COLO829 (cell line): ENCODE data around the gene SLC22A17.

Experiments used
- DNase-seq: peaks from one replicate; pipeline ENCODE4 v3.0.0; 2012; ENCODE audit warnings: low spot score

Gene SLC22A17

GRCh38 chr14:23361763-23362162, 9.1 kb upstream of the SLC22A17 start:
- DNase-seq: no peak

- peak; percentile 34 for DNase-seq
Measured at GRCh38 chr14:23361320-23361719, 8.6 kb upstream of the SLC22A17 start.

- DNase-seq: no peak
Measured at GRCh38 chr14:23360496-23360895, 7.8 kb upstream of the SLC22A17 start.

GRCh38 chr14:23359722-23360447, 7.2 kb upstream of the SLC22A17 start:
- no peak for DNase-seq

- DNase-seq: no peak
Measured at GRCh38 chr14:23359167-23359626, 6.5 kb upstream of the SLC22A17 start.

GRCh38 chr14:23358553-23359166, 6.0 kb upstream of the SLC22A17 start:
- no peak for DNase-seq

GRCh38 chr14:23358042-23358441, 5.4 kb upstream of the SLC22A17 start:
- DNase-seq: no peak

- DNase-seq: no peak
Measured at GRCh38 chr14:23357261-23357660, 4.6 kb upstream of the SLC22A17 start.

GRCh38 chr14:23356662-23357061, 4.0 kb upstream of the SLC22A17 start:
- DNase-seq: no peak

GRCh38 chr14:23355871-23356435, 3.3 kb upstream of the SLC22A17 start:
- no peak for DNase-seq

GRCh38 chr14:23354990-23355389, 2.3 kb upstream of the SLC22A17 start:
- DNase-seq: no peak

- DNase-seq: no peak
Measured at GRCh38 chr14:23353433-23353780, 720 bp upstream of the SLC22A17 start.

- DNase-seq: no peak
Measured at GRCh38 chr14:23351681-23352505, 794 bp downstream of the SLC22A17 start.

GRCh38 chr14:23349156-23349845, 3.4 kb downstream of the SLC22A17 start:
- no peak for DNase-seq

- DNase-seq: no peak
Measured at GRCh38 chr14:23348297-23348655, 4.4 kb downstream of the SLC22A17 start.

GRCh38 chr14:23347406-23348296, 5.0 kb downstream of the SLC22A17 start:
- DNase-seq: no peak

- DNase-seq: no peak
Measured at GRCh38 chr14:23346693-23347405, 5.8 kb downstream of the SLC22A17 start.

- no peak for DNase-seq
Measured at GRCh38 chr14:23345987-23346692, 6.5 kb downstream of the SLC22A17 start.

- no peak for DNase-seq
Measured at GRCh38 chr14:23344481-23344880, 8.2 kb downstream of the SLC22A17 start.
